K562 (cell line): ENCODE measurements around the gene SLC37A2. TPM values are rescaled to one million over a fixed set of nuclear protein-coding genes. Genes with fewer than 3 reads are reported as not detected.

ENCODE experiments used
- ATAC-seq: fragments of 200-7000 bp; cut with Tn5 transposase; 3 replicates; pipeline ENCODE4 v1.9.1; 2020; ENCODE audit warnings: moderate library complexity
- BruUV-seq: library from RNA; stranded (reverse); fragments of 400-500 nt; replicated peaks from 2 replicates; lab custom pipeline; 2021; lab: Mats Ljungman, UMichigan
- CTCF ChIA-PET: fragments of 300-600 bp; formaldehyde crosslinking; extraction: SDS; loops from one replicate; lab custom pipeline; 2021; ENCODE audit warnings: low intra/inter-chr PET ratio; lab: Yijun Ruan, JAX
- POLR2A ChIA-PET: fragments of 300-600, 350-650 bp; sonication (Branson Sonifier 250); formaldehyde crosslinking; extraction: SDS; loops from one replicate; lab custom pipeline; 2021; ENCODE audit warnings: antibody characterized with exemption, inconsistent platforms; lab: Yijun Ruan, JAX
- DNase-seq, 4 experiments: peaks; one replicate each; pipeline versions ENCODE4 v3.0.0 to v3.0.0-alpha.2; 2011 to 2018; ENCODE audit warnings: low spot score in 3 of 4, mixed read lengths in 3 of 4; ENCODE audit errors: extremely low read depth in 1 of 4
- FAIRE-seq: peaks from 2 replicates; lab custom pipeline; 2011; peaks lifted over from hg19 to GRCh38; lab: Jason Lieb, UNC
- H2AFZ ChIP-seq: 2 replicates; pipeline ENCODE4 v1.6.0; 2011; ENCODE audit warnings: low read depth, low read length, control low read depth, inconsistent platforms
- H3K27ac ChIP-seq: fragments of 200-600 bp; 3 replicates; pipeline ENCODE4 v1.8.0; 2011; ENCODE audit warnings: low read depth, mild to moderate bottlenecking, control low read depth, inconsistent platforms, low read length, moderate library complexity, mixed read lengths; ENCODE audit errors: extremely low read depth
- H3K27me3 ChIP-seq, 2 experiments: fragments of 300-600 bp in 1 of 2; 2 replicates in 1 of 2; 3 replicates in 1 of 2; pipeline versions ENCODE4 v1.6.0 to v1.8.0; 2011; ENCODE audit warnings: inconsistent platforms in 2 of 2, low read length in 2 of 2, mild to moderate bottlenecking in 1 of 2, mixed read lengths in 1 of 2, moderate library complexity in 1 of 2; ENCODE audit not compliant: control insufficient read depth in 2 of 2, insufficient read depth in 2 of 2
- H3K36me3 ChIP-seq: fragments of 300-600 bp; 3 replicates; pipeline ENCODE4 v1.8.0; 2011; ENCODE audit warnings: mild to moderate bottlenecking, low read length, inconsistent platforms; ENCODE audit not compliant: control insufficient read depth, insufficient read depth
- H3K4me1 ChIP-seq, 2 experiments: fragments of 200-600 bp in 1 of 2; replicated peaks in 1 of 2; 2 replicates in 1 of 2; 3 replicates in 1 of 2; pipeline versions ENCODE4 v1.5.1 to v1.8.0; 2011; ENCODE audit warnings: inconsistent platforms in 2 of 2, low read length in 2 of 2, mild to moderate bottlenecking in 1 of 2, mixed read lengths in 1 of 2, moderate library complexity in 1 of 2; ENCODE audit not compliant: control insufficient read depth in 2 of 2, insufficient read depth in 2 of 2
- H3K4me2 ChIP-seq: 2 replicates; pipeline ENCODE4 v1.6.1; 2011; ENCODE audit warnings: low read length, control low read depth, inconsistent platforms, mixed read lengths; ENCODE audit not compliant: insufficient read depth
- H3K4me3 ChIP-seq: fragments of 200-600 bp; sonication (generic), shearing (Covaris generic); 2 replicates; pipeline ENCODE4 v1.5.1; 2016; ENCODE audit warnings: control low read depth, inconsistent platforms
- H3K79me2 ChIP-seq: fragments of 200-600 bp; 3 replicates; pipeline ENCODE4 v1.8.0; 2011; ENCODE audit warnings: low read length, inconsistent platforms; ENCODE audit not compliant: control insufficient read depth, insufficient read depth
- H3K9ac ChIP-seq, 2 experiments: 2 replicates each; pipeline versions ENCODE4 v1.6.0 to v1.6.1; 2011; ENCODE audit warnings: low read depth in 2 of 2, low read length in 2 of 2, control low read depth in 1 of 2, inconsistent platforms in 1 of 2, mild to moderate bottlenecking in 1 of 2, mixed read lengths in 1 of 2; ENCODE audit not compliant: insufficient read depth in 1 of 2
- H3K9me1 ChIP-seq: one replicate; pipeline ENCODE4 v1.6.0; 2011; ENCODE audit warnings: inconsistent platforms, mild to moderate bottlenecking, low read length, moderate library complexity; ENCODE audit not compliant: control insufficient read depth, insufficient read depth
- H3K9me3 ChIP-seq: replicated peaks from 2 replicates; pipeline ENCODE4 v1.5.1; 2011; ENCODE audit warnings: low read depth, low read length, inconsistent platforms; ENCODE audit not compliant: control insufficient read depth, insufficient read depth
- H4K20me1 ChIP-seq: replicated peaks from 2 replicates; pipeline ENCODE4 v1.6.1; 2011; ENCODE audit warnings: low read length, inconsistent platforms, mixed read lengths; ENCODE audit not compliant: control insufficient read depth, insufficient read depth
- CTCFL ChIP-seq: IDR thresholded peaks from 2 replicates; pipeline ENCODE4 v1.6.1; 2011; ENCODE audit warnings: borderline replicate concordance, low read depth, mild to moderate bottlenecking, moderate library complexity, low read length; ENCODE audit not compliant: insufficient read depth, poor library complexity, severe bottlenecking
- GATAD2B ChIP-seq: fragments of 450-650 bp; IDR thresholded peaks from 2 replicates; pipeline ENCODE4 v1.6.1; 2017; ENCODE audit warnings: mild to moderate bottlenecking, borderline replicate concordance
- PURB ChIP-seq: sonication (generic); formaldehyde crosslinking; IDR thresholded peaks from 2 replicates; pipeline ENCODE4 v1.9.0; 2021; ENCODE audit warnings: low read depth, mild to moderate bottlenecking, missing genetic modification reagents
- SAFB2 ChIP-seq: fragments of 200-400 bp; formaldehyde crosslinking; IDR thresholded peaks from 2 replicates; pipeline ENCODE4 v1.6.1; 2018; ENCODE audit warnings: borderline replicate concordance, low read length, low read depth, moderate library complexity; ENCODE audit not compliant: severe bottlenecking
- SFPQ ChIP-seq: fragments of 200-400 bp; formaldehyde crosslinking; IDR thresholded peaks from 2 replicates; pipeline ENCODE4 v1.6.1; 2017; ENCODE audit warnings: mild to moderate bottlenecking, low read depth, low read length, moderate library complexity
- XRCC5 ChIP-seq: fragments of 200-400 bp; formaldehyde crosslinking; IDR thresholded peaks from 2 replicates; pipeline ENCODE4 v1.6.1; 2017; ENCODE audit warnings: low read depth, mild to moderate bottlenecking, low read length
- ZBTB43 ChIP-seq: sonication (generic); formaldehyde crosslinking; IDR thresholded peaks from 2 replicates; pipeline ENCODE4 v1.8.0; 2023; ENCODE audit warnings: mild to moderate bottlenecking, missing genetic modification reagents
- ZBTB5 ChIP-seq: fragments of 450-650 bp; IDR thresholded peaks from 2 replicates; pipeline ENCODE4 v1.6.1; 2017; ENCODE audit warnings: antibody characterized with exemption
- WGBS: fragments of 100-300 bp; shearing (Covaris generic); methylation state at CpG from one replicate; pipeline ENCODE4 v1.1.6; 2016; ENCODE audit warnings: low coverage, mixed read lengths; ENCODE audit not compliant: insufficient coverage; ENCODE audit errors: missing lambda C conversion rate; 5-methylcytosine and 5-hydroxymethylcytosine counted together
- in situ Hi-C: fragments of 300-500 bp; cut with MboI; formaldehyde crosslinking; loops from 4 replicates; pipeline ENCODE4 v1.15.0; 2018; ENCODE audit warnings: inconsistent platforms, mixed read lengths
- intact Hi-C: fragments of 100-400 bp; cut with micrococcal nuclease; formaldehyde crosslinking; loops from 2 replicates; pipeline ENCODE4 v1.14.2; 2022
- polyA plus RNA-seq, 8 experiments: library from polyadenylated mRNA; depleted of rRNA in 4 of 8; stranded (reverse) in 5 of 8; unstranded in 3 of 8; fragments of >200 nt; fragmentation: Nextera tagmentation in 2 of 8; fragmentation: Illumina TruSeq in 1 of 8; extraction: Ambion mirVana in 2 of 8; extraction: Trizol in 1 of 8; gene quantifications; 2 replicates each; pipeline versions ENCODE4 v1.2.1 to v1.2.3, GENCODE V29; 2011 to 2014; ENCODE audit warnings: inconsistent platforms in 1 of 8, missing spikeins in 1 of 8
- total RNA-seq, 7 experiments: library from RNA; depleted of rRNA in 6 of 7; stranded (reverse); fragments of >200 nt in 6 of 7; fragmentation: Illumina TruSeq in 2 of 7; extraction: Trizol in 2 of 7; gene quantifications; 2 replicates each; pipeline versions ENCODE4 v1.2.1 to v1.2.3, GENCODE V29; 2011 to 2021; ENCODE audit warnings: low replicate concordance in 1 of 7

The SLC37A2 gene
- total and polyA plus RNA-seq, 9 of the 15 experiments (the other 6 are each of a cell fraction or from before 2014, with no cell fraction given) = 0.01 to 1.2 (median 0.52) TPM

DNA sequence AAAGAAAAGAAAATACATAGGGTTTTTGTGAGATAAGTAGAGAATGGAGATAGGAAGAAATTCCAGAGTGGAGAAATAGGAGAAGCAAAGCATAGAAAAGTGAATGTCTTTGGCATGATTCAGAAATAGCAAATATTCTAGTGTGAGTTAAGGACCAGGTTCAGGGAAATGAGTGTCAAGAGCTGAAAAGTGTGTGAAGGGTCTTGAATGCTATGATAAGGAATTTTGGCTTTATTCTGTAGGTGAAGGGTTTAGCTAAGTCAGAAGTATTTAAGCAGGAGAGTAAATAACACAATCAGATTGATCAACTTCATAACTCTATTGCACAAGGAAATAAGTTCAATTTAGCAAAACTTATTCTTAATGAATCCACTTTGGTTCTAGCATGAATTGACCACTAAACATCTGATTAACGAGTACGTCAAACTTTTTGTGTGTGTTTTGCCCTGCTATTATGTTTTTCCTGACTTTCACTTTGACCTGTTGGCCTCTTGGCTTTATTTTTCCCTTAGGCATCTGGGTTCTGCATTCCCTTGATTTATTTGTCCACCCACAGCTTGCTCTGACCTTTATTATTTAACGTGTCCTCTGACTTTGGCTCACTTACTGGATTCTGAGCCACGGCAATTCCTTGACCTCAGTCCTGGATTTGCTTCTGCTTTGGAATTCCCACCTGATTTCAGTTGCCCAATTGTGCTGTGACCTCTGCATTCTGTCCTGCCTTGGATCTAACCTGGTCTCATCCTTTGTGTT, 60.3 kb downstream of the SLC37A2 start (continued):
- TF ChIP-seq ZBTB43 (CRISPR knock-in tag) = no peak
- TF ChIP-seq GATAD2B = no peak

- peak; percentile 92 for FAIRE-seq
- TF ChIP-seq ZBTB5 (no peak), SAFB2 (no peak), XRCC5 (no peak), CTCFL (peak; percentile 45), SFPQ (no peak), PURB (no peak)
Observed at GRCh38 chr11:125123947-125124617, 61.0 kb downstream of the SLC37A2 start.

More at GRCh38 chr11:125123947-125124617, 61.0 kb downstream of the SLC37A2 start:
- Histone ChIP-seq H3K4me1 (no peaks in the 10 kb centered on the region), H2AFZ (peak overlapping the region; percentile 85), H3K9me3 (no peaks in the 10 kb centered on the region), H3K27me3 (peaks cover 10 to 13% of the 10 kb centered on the region in 2 experiments; a peak in 4 of 5 replicates), H3K79me2 (no peaks in the 10 kb centered on the region), H3K4me2 (peak overlapping the region; percentile 42), H3K36me3 (no peaks in the 10 kb centered on the region), H3K9ac (no peak overlapping the region), H3K9me1 (no peaks in the 10 kb centered on the region), H3K27ac (no peak overlapping the region), H3K4me3 (no peak overlapping the region), H4K20me1 (no peaks in the 10 kb centered on the region)
- no TSS peak for BruUV-seq
- DNase-seq = peak; percentile 49 to 73 (median 60)
- peak; percentile 99 for ATAC-seq
- in situ Hi-C loops = no loop called here
- ChIA-PET CTCF (interaction anchor here (1.0 kb wide), 1 partner anchor 33 kb away, joined by 3 read pairs; no protein-coding TSS in a partner anchor), POLR2A (interaction anchor here (1.4 kb wide), 1 partner anchor 12 kb away, joined by 4 read pairs; no protein-coding TSS in a partner anchor)
- 27% methylated on average over 10 of the region's 10 CpGs for WGBS
- intact Hi-C loops = no loop called here
